SK-N-SH (cell line): Measurements from ENCODE around the gene LIME1. TPM values are rescaled to one million over a fixed set of nuclear protein-coding genes. Genes with fewer than 3 reads are reported as not detected.

Source experiments
- CTCF ChIA-PET: fragments of 300-600, 350-600 bp; formaldehyde crosslinking; extraction: SDS; loops from one replicate; lab custom pipeline; 2021; lab: Yijun Ruan, JAX
- POLR2A ChIA-PET: fragments of 350-600 bp; sonication (Branson Sonifier 250); formaldehyde crosslinking; extraction: SDS; loops from one replicate; lab custom pipeline; 2020; ENCODE audit warnings: antibody characterized with exemption, inconsistent platforms; lab: Yijun Ruan, JAX
- DNase-seq: peaks from one replicate; pipeline ENCODE4 v3.0.0; 2012
- H2AFZ ChIP-seq: fragments of 200-600 bp; sonication (generic); 2 replicates; pipeline ENCODE4 v1.8.1; 2016; ENCODE audit warnings: antibody characterized with exemption, mild to moderate bottlenecking, low read depth
- H3F3A ChIP-seq: fragments of 200-600 bp; sonication (generic); replicated peaks from 2 replicates; pipeline ENCODE3; 2016; ENCODE audit warnings: antibody characterized with exemption, mild to moderate bottlenecking; ENCODE audit not compliant: insufficient read depth
- H3K27ac ChIP-seq, 2 experiments: fragments of 200-500 bp in 1 of 2; fragments of 200-600 bp in 1 of 2; sonication (Bioruptor generic) in 1 of 2; sonication (generic), shearing (Covaris generic) in 1 of 2; 2 replicates each; pipeline versions ENCODE4 v1.5.1 to v1.6.1; 2014 to 2016; ENCODE audit warnings: low read depth in 2 of 2, inconsistent platforms in 1 of 2, low read length in 1 of 2, mild to moderate bottlenecking in 1 of 2, mixed read lengths in 1 of 2
- H3K27me3 ChIP-seq: fragments of 200-600 bp; sonication (generic), shearing (Covaris generic); 2 replicates; pipeline ENCODE4 v1.6.1; 2016; ENCODE audit warnings: mixed run types; ENCODE audit not compliant: insufficient read depth
- H3K36me3 ChIP-seq, 2 experiments: fragments of 200-500 bp in 1 of 2; fragments of 200-600 bp in 1 of 2; sonication (Bioruptor generic) in 1 of 2; sonication (generic) in 1 of 2; replicated peaks in 1 of 2; 2 replicates each; pipeline versions ENCODE3 to v1.5.1; 2014 to 2016; ENCODE audit warnings: low read length in 1 of 2, mild to moderate bottlenecking in 1 of 2; ENCODE audit not compliant: insufficient read depth in 2 of 2, control insufficient read depth in 1 of 2
- H3K4me1 ChIP-seq, 2 experiments: fragments of 200-500 bp in 1 of 2; fragments of 200-600 bp in 1 of 2; sonication (Bioruptor generic) in 1 of 2; sonication (generic), shearing (Covaris generic) in 1 of 2; 2 replicates each; pipeline versions ENCODE4 v1.5.1 to v1.6.1; 2014 to 2016; ENCODE audit warnings: low read depth in 1 of 2, low read length in 1 of 2, mixed run types in 1 of 2; ENCODE audit not compliant: insufficient read depth in 2 of 2, control insufficient read depth in 1 of 2
- H3K4me2 ChIP-seq: fragments of 200-600 bp; sonication (generic), shearing (Covaris generic); 2 replicates; pipeline ENCODE4 v1.6.1; 2017; ENCODE audit warnings: mixed run types
- H3K4me3 ChIP-seq, 2 experiments: fragments of 200-500 bp in 1 of 2; fragments of 200-600 bp in 1 of 2; sonication (Bioruptor generic) in 1 of 2; sonication (generic), shearing (Covaris generic) in 1 of 2; 2 replicates each; pipeline versions ENCODE4 v1.5.1 to v1.8.1; 2014 to 2016; ENCODE audit warnings: low read depth in 2 of 2, inconsistent platforms in 1 of 2, low read length in 1 of 2, mild to moderate bottlenecking in 1 of 2, mixed read lengths in 1 of 2, moderate library complexity in 1 of 2
- H3K79me2 ChIP-seq: fragments of 200-600 bp; sonication (generic); 2 replicates; pipeline ENCODE4 v1.8.1; 2017; ENCODE audit warnings: mild to moderate bottlenecking; ENCODE audit not compliant: insufficient read depth
- H3K9ac ChIP-seq: fragments of 200-600 bp; sonication (generic); 2 replicates; pipeline ENCODE4 v1.6.1; 2017; ENCODE audit warnings: mixed run types
- H3K9me2 ChIP-seq: fragments of 200-600 bp; sonication (generic); 2 replicates; pipeline ENCODE4 v1.6.1; 2017; ENCODE audit warnings: mixed run types
- H3K9me3 ChIP-seq: fragments of 200-600 bp; sonication (generic); 2 replicates; pipeline ENCODE4 v1.6.1; 2017; ENCODE audit warnings: mixed run types, mild to moderate bottlenecking, moderate library complexity
- H4K20me1 ChIP-seq: fragments of 200-600 bp; sonication (generic); 2 replicates; pipeline ENCODE4 v1.6.1; 2017; ENCODE audit warnings: mild to moderate bottlenecking, mixed run types; ENCODE audit not compliant: insufficient read depth
- CHD2 ChIP-seq: fragments of 150-350 bp; IDR thresholded peaks from 2 replicates; pipeline ENCODE4 v1.6.1; 2018; ENCODE audit warnings: low read length; ENCODE audit not compliant: partially characterized antibody
- EP300 ChIP-seq, 2 experiments: IDR thresholded peaks; 2 replicates each; pipeline versions ENCODE4 v1.4.0 to v1.6.1; 2012; ENCODE audit warnings: borderline replicate concordance in 1 of 2, low read depth in 1 of 2, low read length in 1 of 2
- FOXJ3 ChIP-seq: sonication (generic); formaldehyde crosslinking; IDR thresholded peaks from 2 replicates; pipeline ENCODE4 v1.5.1; 2020; ENCODE audit warnings: mild to moderate bottlenecking, missing genetic modification reagents
- GABPA ChIP-seq: IDR thresholded peaks from 2 replicates; pipeline ENCODE4 v1.4.0; 2012; ENCODE audit warnings: low read depth, mild to moderate bottlenecking
- GATA2 ChIP-seq: sonication (generic); formaldehyde crosslinking; IDR thresholded peaks from 2 replicates; pipeline ENCODE4 v1.5.0; 2020; ENCODE audit warnings: mild to moderate bottlenecking, missing genetic modification reagents
- JUND ChIP-seq: IDR thresholded peaks from 2 replicates; pipeline ENCODE4 v1.4.0; 2012
- MXI1 ChIP-seq: IDR thresholded peaks from 2 replicates; pipeline ENCODE4 v1.6.1; 2012; ENCODE audit warnings: mild to moderate bottlenecking, low read depth, low read length, improper control_type of control experiment
- RFX5 ChIP-seq: IDR thresholded peaks from 2 replicates; pipeline ENCODE4 v1.6.1; 2012; ENCODE audit warnings: mild to moderate bottlenecking, improper control_type of control experiment, low read length
- SIN3A ChIP-seq: IDR thresholded peaks from 2 replicates; pipeline ENCODE4 v1.6.1; 2012; ENCODE audit warnings: low read depth, mild to moderate bottlenecking, low read length, moderate library complexity, borderline replicate concordance
- TAF1 ChIP-seq: IDR thresholded peaks from 2 replicates; pipeline ENCODE4 v1.6.1; 2012; ENCODE audit warnings: low read depth, mild to moderate bottlenecking, low read length, moderate library complexity, borderline replicate concordance
- TCF12 ChIP-seq: IDR thresholded peaks from 2 replicates; pipeline ENCODE4 v1.4.0; 2012
- TEAD4 ChIP-seq: IDR thresholded peaks from 2 replicates; pipeline ENCODE4 v1.4.0; 2012; ENCODE audit warnings: mild to moderate bottlenecking, borderline replicate concordance; ENCODE audit not compliant: insufficient read depth
- YY1 ChIP-seq: IDR thresholded peaks from 2 replicates; pipeline ENCODE4 v1.4.0; 2012; ENCODE audit warnings: low read depth, mild to moderate bottlenecking
- WGBS: methylation state at CpG from one replicate; pipeline ENCODE4 v1.1.6; 2017; ENCODE audit warnings: low lambda C conversion rate; 5-methylcytosine and 5-hydroxymethylcytosine counted together
- polyA plus RNA-seq, 3 experiments: library from polyadenylated mRNA; depleted of rRNA; stranded (reverse); fragments of >200 nt; gene quantifications; 2 replicates each; pipeline ENCODE4 v1.2.3, GENCODE V29; 2012

The LIME1 gene
- polyA plus RNA-seq, 1 of the 3 experiments (the other 2 are of a cell fraction): 10.9 TPM

DNA sequence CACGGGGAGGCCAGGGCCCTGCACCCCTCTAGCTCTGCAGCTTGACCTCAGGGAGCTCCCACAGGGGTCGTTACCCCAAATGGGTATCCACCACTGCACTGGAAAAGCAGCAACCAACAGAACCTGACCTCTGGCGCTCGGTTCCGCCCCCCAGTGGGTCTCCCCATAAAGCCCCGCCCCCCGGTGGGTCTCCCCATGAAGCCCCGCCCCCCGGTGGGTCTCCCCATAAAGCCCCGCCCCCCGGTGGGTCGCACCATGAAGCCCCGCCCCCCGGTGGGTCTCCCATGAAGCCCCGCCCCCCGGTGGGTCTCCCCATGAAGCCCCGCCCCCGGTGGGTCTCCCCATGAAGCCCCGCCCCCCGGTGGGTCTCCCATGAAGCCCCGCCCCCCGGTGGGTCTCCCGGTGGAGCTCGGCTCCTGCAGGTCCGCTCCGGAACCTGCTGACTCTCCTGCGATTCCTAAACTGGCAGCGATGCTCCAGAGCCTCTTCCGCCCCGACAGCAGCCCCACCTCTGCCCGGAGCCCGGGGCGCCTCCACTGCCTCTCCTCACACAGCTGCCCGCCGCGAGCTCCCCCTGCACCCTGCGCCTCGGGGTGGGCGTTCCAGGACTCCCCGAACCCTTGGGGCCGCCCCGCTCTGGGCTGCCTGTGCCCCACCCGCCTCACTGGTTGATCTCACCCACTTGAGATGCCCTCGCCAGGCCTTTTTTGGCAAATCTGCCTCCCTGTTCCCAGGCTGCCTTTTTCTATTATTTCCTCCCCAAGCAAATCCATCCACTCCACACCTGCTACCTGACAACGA lies 15.2 kb downstream of the LIME1 start:
- Histone ChIP-seq H3K9ac (no peak overlapping the region), H3K4me2 (no peak overlapping the region), H3K9me2 (no peaks in the 10 kb centered on the region), H3K27ac (no peak overlapping the region), H3K4me1 (peaks cover 0 to 10% of the 10 kb centered on the region in 2 experiments; a peak in 1 of 4 replicates), H4K20me1 (no peaks in the 10 kb centered on the region), H3F3A (peaks cover 4% of the 10 kb centered on the region), H3K4me3 (no peak overlapping the region), H3K79me2 (no peaks in the 10 kb centered on the region), H3K27me3 (no peaks in the 10 kb centered on the region), H3K9me3 (no peaks in the 10 kb centered on the region), H2AFZ (no peak overlapping the region), H3K36me3 (no peaks in the 10 kb centered on the region)
- 76% methylated on average over 29 of the region's 45 CpGs for WGBS
- peak; percentile 77 for DNase-seq
- POLR2A ChIA-PET: no interaction called here
- TF ChIP-seq CHD2 (no peak), JUND (no peak), MXI1 (no peak), EP300 (IDR thresholded peaks at IDR 0.05; ENCODE audit: borderline replicate concordance in 1 of 2, low read depth in 1 of 2, low read length in 1 of 2) (no peak)
- CTCF ChIA-PET: interaction anchor here (0.7 to 1.2 kb wide), 2 partner anchors 10 to 23 kb away, joined by 3 to 7 read pairs; no protein-coding TSS in a partner anchor

DNA sequence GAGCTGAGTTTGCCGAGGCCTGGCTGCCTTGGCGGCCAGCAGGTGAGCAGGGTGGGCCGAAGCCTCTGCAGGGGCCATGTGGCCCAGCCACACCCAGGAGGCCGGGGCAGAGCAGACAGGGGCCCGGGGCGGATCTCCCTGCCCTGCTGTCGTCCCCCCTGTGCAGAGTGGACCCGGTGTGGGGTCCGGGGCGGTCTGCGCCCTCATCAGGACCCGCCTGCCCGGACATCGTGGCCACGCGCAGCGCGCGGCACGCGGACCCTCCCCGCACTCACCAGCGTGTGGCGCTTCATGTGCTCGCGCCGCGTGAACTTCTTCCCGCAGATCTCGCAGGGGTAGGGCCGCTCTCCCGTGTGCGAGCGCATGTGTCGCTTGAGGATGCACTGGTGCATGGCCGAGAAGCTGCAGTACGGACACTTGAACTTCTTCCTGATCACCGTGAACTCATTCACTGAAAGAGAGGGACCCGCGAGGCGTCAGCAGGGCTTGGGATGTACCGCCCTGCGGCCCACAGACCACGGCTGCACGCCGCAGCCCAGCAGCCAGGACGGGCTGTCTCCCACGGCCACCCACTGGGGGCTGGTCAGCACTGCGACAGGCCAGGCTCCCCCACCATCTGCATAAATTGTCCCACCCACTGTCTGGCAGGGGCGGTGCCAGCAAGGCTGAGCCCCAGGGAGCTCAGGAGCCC lies 16.1 kb downstream of the LIME1 start:
- no peak overlapping the region for H3K27ac ChIP-seq
- DNase-seq: peak; percentile 51
- H2AFZ ChIP-seq: no peak overlapping the region
- peaks cover 0 to 10% of the 10 kb centered on the region in 2 experiments; a peak in 1 of 4 replicates for H3K4me1 ChIP-seq
- H3K27me3 ChIP-seq: no peaks in the 10 kb centered on the region
- H3K9me3 ChIP-seq: no peaks in the 10 kb centered on the region
- 92% methylated on average over 26 of the region's 50 CpGs for WGBS
- peaks cover 4% of the 10 kb centered on the region for H3F3A ChIP-seq
- no peaks in the 10 kb centered on the region for H4K20me1 ChIP-seq
- POLR2A ChIA-PET: no interaction called here
- no peak overlapping the region for H3K4me2 ChIP-seq
- H3K36me3 ChIP-seq: no peaks in the 10 kb centered on the region
- H3K9me2 ChIP-seq: no peaks in the 10 kb centered on the region
- TF ChIP-seq YY1 (no peak), RFX5 (no peak)
- TF ChIP-seq, all 33 proteins: peak for 0
- Histone ChIP-seq H3K9ac (no peak overlapping the region), H3K79me2 (no peaks in the 10 kb centered on the region), H3K4me3 (no peak overlapping the region)
- CTCF ChIA-PET: interaction anchor here (1.0 to 1.2 kb wide), 2 partner anchors 23 to 45 kb away, joined by 3 to 7 read pairs; partner anchors contain the start of genes ARFRP1 and ZGPAT

DNA sequence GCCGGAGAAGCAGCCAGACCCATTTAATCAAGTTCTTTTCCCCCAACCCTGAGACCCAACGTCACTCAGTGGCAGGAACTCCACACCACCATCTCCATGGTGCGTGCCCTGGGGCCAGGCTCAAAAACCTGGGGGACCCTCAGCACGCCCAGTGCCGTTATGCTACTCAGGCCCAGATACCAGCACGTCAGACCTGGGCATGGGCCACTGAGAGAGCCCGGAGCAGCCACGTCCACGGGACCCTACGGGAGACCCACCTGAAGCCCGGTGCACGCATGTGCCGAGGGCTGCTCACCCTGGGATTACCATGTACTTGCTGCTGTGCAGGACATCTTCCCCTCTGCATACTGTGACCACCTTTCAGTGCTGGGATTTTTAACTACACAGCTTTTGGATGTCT lies 16.9 kb downstream of the LIME1 start:
- H3K79me2 ChIP-seq: no peaks in the 10 kb centered on the region
- peaks cover 4% of the 10 kb centered on the region for H3F3A ChIP-seq
- POLR2A ChIA-PET: no interaction called here
- H3K9me3 ChIP-seq: no peaks in the 10 kb centered on the region
- H3K4me3 ChIP-seq: no peak overlapping the region
- no peak overlapping the region for H3K27ac ChIP-seq
- H3K4me2 ChIP-seq: no peak overlapping the region
- no peak for DNase-seq
- no peaks in the 10 kb centered on the region for H3K36me3 ChIP-seq
- H3K9ac ChIP-seq: no peak overlapping the region
- 76% methylated on average over 3 of the region's 13 CpGs for WGBS
- TF ChIP-seq GABPA (no peak), TEAD4 (no peak), FOXJ3 (no peak), GATA2 (CRISPR knock-in tag) (no peak), TAF1 (no peak), SIN3A (no peak), CHD2 (no peak), TCF12 (no peak)
- H2AFZ ChIP-seq: no peak overlapping the region
- peaks cover 0 to 10% of the 10 kb centered on the region in 2 experiments; a peak in 1 of 4 replicates for H3K4me1 ChIP-seq
- CTCF ChIA-PET: interaction anchor here (1.0 to 1.7 kb wide), 3 partner anchors 26 to 46 kb away, joined by 3 to 6 read pairs (median 4); partner anchors contain the start of genes ARFRP1 and ZGPAT
- no peaks in the 10 kb centered on the region for H3K9me2 ChIP-seq
- H3K27me3 ChIP-seq: no peaks in the 10 kb centered on the region
- H4K20me1 ChIP-seq: no peaks in the 10 kb centered on the region
